GM18517 (cell line): ENCODE measurements around the gene CLSTN2.

Experiments used
- ATAC-seq: cut with Tn5 transposase; IDR thresholded peaks from one replicate; pipeline ENCODE4 v1.9.1; 2021; ENCODE audit warnings: mild to moderate bottlenecking, moderate library complexity; ENCODE audit not compliant: unreplicated experiment

CLSTN2 gene

GRCh38 chr3:140177943-140178342, 243.0 kb downstream of the CLSTN2 start:
- ATAC-seq, result no peak

- no peak for ATAC-seq
Measured at GRCh38 chr3:140178482-140178881, 243.5 kb downstream of the CLSTN2 start.

DNA sequence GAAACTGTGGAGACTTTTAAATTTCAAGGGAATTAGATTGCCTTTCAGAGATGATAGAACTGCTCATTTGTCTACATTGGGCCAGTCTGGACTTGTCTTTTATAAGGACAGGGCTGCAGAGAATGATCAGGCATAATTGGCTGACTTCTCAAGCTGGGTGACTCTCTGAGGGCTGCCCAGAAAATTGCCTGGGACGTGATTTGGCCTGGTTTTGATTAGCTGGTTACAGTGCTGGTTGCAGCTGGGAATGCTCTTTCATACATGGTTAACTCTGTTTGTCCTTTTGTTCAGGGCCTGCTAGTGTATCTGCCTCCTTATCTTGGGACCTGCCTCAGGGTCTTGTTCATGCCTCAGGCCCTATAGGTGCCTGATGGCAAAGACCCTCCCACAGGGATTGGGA, 245.6 kb downstream of the CLSTN2 start:
- ATAC-seq, result no peak

GRCh38 chr3:140185375-140185774, 250.4 kb downstream of the CLSTN2 start:
- no peak for ATAC-seq

DNA sequence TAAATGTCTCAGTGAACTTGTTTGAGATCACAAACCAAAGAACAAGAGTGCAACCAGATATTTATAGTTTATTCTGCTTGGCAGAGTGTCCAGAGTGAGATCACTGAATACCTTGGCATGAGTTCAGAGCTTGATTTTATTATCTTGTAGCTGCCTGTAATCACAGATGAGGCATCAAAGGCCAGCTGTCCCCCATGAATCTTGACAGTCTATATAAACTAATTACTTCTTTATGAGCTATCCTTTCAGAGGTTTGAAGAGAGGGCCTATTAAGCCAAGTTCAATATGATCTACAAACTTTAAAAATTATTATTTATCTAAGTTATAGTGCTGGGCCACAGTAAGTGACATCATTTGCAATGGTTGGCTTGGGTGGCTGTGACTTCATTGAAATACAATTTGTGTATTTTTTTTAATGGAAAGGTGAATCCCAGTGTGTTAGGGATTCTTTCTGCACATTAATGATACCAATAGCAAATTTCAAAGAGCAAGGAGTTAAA, 251.5 kb downstream of the CLSTN2 start:
- ATAC-seq, result no peak

DNA sequence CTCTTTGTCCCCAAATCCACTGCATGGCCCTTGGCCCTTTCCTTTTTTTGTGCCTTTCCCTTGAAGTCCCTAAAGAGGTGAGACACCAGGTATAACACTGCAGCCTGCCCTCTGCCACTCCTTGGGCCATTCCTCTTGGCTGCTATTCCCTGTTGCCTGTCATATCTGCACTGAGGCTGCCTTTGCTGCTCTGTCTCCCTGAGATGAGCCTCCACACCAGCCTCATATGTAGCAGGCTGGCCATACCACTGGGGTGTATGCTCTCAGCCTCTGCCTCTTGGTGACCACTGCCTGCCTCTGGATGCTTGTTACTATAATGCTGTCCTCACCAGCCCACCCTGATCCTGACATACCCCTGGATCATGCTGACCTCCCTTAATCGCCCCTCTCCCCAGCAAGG, 252.0 kb downstream of the CLSTN2 start:
- no peak for ATAC-seq

DNA sequence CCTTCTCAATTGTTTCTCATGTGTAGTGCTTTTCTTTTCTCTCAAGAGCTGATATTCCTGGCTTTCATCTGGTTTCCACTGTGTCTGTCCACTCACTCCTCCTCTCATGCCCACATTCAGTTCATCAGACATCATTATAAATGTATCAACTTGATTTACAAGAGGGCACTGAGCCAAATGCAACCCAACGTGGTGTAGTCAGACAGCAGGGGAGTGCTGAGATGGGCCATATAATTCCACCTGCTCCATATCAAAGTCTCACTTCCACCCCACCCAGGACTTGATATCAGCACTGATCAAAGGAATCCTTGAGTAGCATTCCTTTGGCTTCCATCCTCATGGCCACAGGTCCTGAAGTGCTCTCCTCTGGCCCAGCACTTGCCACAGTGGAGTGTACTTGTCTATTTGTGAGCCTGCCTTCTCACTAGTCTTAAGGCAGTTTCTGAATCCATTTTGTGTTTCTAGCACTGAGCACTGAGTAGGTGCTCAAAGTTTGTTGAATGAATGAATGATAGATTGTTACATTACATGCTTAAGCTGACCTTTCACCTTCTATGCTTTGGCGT, 252.8 kb downstream of the CLSTN2 start:
- no peak for ATAC-seq

- no peak for ATAC-seq
Measured at GRCh38 chr3:140188285-140188684, 253.3 kb downstream of the CLSTN2 start.

- ATAC-seq, result no peak
Measured at GRCh38 chr3:140189267-140189666, 254.3 kb downstream of the CLSTN2 start.

DNA sequence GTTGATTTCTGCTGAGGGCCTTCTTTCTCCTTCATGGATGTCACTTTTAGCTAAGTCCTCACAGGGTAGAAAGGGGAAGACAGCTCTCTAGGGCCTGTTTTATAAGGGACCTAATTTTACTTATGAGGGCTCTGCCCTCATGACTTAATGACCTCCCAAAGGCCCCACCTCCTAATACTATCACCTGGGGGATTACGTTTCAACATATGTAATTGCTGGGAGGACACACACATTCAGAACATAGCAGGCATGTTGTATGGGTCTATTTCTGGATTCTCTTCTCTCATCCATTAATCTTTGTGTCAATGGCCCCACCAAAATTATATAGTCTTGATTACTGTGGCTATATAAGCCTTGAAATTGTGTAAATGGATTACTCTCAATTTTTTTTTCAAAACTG, 255.0 kb downstream of the CLSTN2 start:
- no peak for ATAC-seq

GRCh38 chr3:140196970-140197369, 262.0 kb downstream of the CLSTN2 start:
- ATAC-seq, result no peak

- ATAC-seq, result no peak
Measured at GRCh38 chr3:140198242-140198641, 263.3 kb downstream of the CLSTN2 start.

DNA sequence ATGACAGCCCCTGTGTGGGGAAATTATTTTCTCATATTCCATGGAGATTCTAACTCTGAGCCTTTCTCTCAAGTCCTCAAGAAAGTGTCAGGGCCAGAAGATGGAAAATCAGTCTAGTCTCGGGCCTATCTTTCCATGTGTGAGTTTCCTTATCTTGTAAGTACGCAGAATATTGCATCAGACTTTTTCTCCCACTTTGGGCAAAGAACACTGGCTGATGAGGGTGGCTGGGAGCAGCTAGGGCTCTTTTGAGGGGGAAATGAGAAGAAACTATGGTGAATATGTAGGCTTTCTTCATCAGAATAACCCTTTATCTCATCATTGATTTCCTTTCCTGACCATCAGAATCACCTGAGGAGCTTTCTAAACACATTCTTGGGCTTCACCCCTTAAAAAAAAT, 264.0 kb downstream of the CLSTN2 start:
- no peak for ATAC-seq

DNA sequence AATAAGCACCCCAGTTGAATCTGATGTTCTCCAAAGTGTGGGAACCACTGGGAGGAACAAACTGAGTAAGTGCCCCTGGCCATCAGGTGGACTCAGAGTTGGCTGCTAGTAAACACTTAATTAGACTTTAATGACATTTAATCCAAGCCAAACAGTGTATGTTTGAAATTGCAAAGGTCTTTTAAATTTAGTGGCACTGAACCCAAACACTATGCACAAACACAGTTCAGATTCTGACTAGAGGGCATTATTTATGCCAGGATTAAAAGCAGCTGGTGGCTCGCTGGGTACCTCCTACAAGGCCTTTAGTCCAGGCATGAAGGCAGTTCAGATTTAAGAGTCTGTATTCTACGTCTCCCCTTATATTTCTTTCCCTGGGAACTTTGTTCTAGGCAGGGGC, 264.8 kb downstream of the CLSTN2 start:
- no peak for ATAC-seq

DNA sequence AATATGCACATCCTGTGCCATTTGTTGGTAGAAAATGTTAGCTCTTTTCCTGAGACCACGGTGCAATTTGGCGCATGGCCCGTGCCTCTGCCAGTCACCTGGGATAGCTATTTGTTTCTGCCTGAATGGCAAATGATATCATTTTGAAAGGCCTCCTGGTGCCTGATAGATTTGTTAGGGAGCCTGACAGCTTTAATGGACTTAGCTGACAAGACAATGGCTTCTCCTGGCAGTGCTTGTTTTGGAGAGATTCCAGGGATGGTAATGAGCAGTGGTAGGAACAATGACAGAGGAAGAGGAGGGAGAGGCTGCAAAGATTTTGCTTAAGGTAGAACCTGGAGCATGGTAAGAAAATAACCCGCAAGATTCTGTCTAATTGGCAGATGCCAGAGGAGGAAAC, 268.5 kb downstream of the CLSTN2 start:
- ATAC-seq, result no peak

GRCh38 chr3:140204271-140204984, 269.4 kb downstream of the CLSTN2 start:
- no peak for ATAC-seq

DNA sequence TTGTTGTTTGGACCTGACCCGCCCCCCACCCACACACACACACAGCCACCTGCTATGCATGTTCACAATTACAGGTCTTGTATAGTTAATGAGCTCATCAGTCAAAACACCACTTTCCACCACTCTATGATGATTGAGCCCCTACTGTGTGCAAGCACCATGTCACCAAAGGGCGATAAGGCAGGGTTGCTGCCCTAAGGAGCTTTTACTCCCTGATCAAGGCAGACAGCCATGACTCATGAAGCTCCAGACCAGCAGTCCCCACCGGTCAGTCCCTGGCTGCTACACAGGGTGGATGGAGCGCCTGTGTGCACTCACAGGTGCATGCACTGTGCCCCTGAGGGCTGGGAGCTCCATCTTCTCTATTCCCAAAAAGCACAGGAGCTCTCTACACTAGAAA, 270.6 kb downstream of the CLSTN2 start:
- ATAC-seq, result no peak

DNA sequence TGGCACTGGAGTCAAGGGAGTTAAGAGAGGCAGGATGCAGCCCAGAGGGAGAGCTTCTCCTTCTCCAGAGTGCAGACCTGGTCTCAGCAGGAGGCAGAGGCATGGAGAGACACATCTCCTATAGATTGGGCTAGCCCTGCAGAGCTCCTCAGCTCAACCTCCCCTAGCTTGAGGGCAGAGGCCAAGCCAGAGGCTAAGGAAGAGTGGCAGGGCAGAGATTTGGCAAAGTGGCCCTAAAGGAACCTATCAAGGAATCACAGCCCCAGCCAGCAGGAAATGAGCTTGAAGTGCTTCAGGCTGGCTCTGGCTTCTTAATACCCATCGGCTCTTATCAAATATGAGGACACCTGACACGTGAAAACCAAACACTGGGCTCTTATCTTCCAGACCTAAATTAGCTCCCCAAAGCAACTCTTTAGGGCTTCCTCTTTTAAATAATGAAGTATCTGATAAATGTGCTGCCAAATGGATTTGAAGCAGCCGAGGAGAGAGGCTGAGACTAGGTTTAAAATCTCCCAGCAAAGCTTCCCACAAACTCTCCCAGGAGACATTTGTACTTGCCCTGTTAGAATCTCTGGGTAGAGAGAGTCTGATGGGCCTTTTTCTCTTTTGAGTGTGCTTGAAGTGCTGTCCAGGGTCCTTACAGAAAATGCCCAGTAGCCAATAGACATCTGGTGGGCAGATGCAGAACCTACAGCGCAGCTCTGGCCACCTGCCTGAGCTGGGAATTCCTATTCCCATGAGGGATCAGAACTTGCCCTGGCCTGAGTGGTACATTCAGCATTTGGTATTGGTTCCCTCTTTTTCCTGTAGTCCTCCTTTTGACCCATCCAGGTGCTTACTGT, 271.4 kb downstream of the CLSTN2 start:
- no peak for ATAC-seq

GRCh38 chr3:140207541-140207940, 272.6 kb downstream of the CLSTN2 start:
- ATAC-seq, result no peak

DNA sequence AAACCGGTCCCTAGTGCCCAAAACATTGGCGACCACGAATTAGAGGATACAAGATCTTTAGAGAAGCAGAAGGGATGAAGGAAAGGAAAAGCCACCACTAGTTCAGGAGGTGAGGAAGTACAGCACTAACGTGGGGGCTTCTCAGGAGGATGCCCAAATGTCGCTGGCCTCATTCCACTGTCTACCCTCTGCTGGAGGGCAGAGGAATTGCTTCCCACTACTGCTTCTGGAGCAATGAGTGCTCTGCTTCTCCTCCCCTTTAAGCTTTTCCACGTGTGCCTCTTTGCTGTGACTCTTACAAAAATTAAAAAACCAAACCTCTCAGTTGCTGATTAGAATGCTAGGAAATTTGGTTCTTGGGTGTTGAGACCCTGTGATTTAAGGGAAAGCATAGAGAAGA, 281.3 kb downstream of the CLSTN2 start:
- ATAC-seq, result no peak

DNA sequence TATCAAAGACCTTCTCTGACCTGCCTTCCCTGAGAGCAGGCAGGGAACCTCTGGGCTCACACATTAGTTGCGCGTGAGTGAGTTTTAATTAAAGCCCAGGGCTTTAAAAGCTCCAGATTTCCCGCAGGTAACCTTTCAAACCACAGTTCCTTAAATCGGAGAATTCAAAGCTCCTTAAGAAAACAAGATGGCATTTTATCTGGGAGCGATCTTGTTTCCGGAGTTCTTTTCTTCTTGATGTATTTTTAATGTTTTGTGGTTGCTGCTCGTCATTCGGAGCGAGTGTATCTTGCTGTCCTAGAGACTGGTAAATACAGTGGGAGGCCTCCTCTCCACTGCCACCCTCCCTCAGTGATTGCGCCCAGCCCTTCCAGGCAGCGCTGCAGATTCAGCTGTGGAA, 284.3 kb downstream of the CLSTN2 start:
- ATAC-seq, result no peak

DNA sequence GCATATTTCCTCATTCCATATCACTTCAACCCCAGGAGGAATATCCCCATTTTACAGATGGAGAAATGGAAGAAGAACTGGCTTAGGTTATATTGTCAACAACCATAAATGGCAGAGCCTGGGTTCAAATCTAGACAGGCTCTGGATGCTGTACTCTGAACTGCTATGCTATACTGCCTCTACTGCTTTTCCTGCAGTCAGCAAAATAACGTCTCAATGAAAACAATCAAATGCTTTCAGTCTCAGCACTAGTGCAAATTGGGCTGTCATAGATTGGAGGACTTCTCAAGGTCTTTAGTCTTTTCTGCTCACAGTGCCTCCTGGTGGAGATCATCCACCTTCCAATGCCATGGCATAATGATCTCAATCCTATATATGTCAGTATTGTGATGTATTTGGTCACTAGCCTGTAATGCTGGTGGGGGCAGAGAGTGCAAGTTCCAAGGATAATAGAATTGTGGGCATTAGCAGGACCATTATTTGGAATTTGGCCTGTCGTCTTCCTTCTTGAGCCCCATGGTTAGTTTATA, 285.0 kb downstream of the CLSTN2 start:
- no peak for ATAC-seq
